Prostate gland (tissue), 2 donors: Measurements from ENCODE around the gene OR52B6. TPM values are rescaled to one million over a fixed set of nuclear protein-coding genes. Genes with fewer than 3 reads are reported as not detected.

ENCODE experiments used
- DNase-seq: peaks from one replicate; pipeline ENCODE4 v3.0.0-alpha.2; 2019; ENCODE audit warnings: low spot score
- H3K27ac ChIP-seq, 2 donors: fragments of 200-600 bp; sonication (generic); 2 replicates each; pipeline ENCODE4 v1.5.1; 2017 to 2019
- H3K27me3 ChIP-seq: fragments of 200-600 bp; sonication (generic); replicated peaks from 2 replicates; pipeline ENCODE4 v1.5.1; 2019; ENCODE audit not compliant: insufficient read depth
- H3K36me3 ChIP-seq, 2 donors: fragments of 200-600 bp; sonication (generic); 1 replicate in 1 of 2; 2 replicates in 1 of 2; pipeline versions ENCODE4 v1.5.1 to v1.8.1; 2017 to 2019
- H3K4me1 ChIP-seq: fragments of 200-600 bp; sonication (generic); replicated peaks from 2 replicates; pipeline ENCODE4 v1.5.1; 2019
- H3K4me3 ChIP-seq, 2 donors: fragments of 200-600 bp; sonication (generic); 2 replicates each; pipeline ENCODE4 v1.5.1; 2017 to 2019
- H3K9me3 ChIP-seq: fragments of 200-600 bp; sonication (generic); 2 replicates; pipeline ENCODE4 v1.5.1; 2017
- POLR2A ChIP-seq: fragments of 450-650 bp; IDR thresholded peaks from one replicate; pipeline ENCODE4 v1.6.1; 2016; ENCODE audit warnings: antibody characterized with exemption, mild to moderate bottlenecking
- POLR2AphosphoS5 ChIP-seq: sonication (generic); formaldehyde crosslinking; IDR thresholded peaks from one replicate; pipeline ENCODE4 v1.6.1; 2017; ENCODE audit warnings: antibody characterized with exemption
- WGBS: methylation state at CpG from one replicate; pipeline ENCODE4 v1.1.5; 2018; 5-methylcytosine and 5-hydroxymethylcytosine counted together
- intact Hi-C: fragments of 100-400 bp; cut with DNase I; formaldehyde crosslinking; loops from one replicate; pipeline ENCODE4 v1.14.2; 2022
- total RNA-seq, 2 donors: library from RNA; depleted of rRNA; stranded (reverse); fragments of >200 nt; gene quantifications; one replicate each; pipeline ENCODE4 v1.1.0, GENCODE V29; 2016
- TF ChIP-seq, protein P1 (sequence below), 4 experiments: fragments of 200-600 bp in 2 of 4; fragments of 450-650 bp in 2 of 4; sonication (generic) in 2 of 4; IDR thresholded peaks; 1 replicate in 3 of 4; 2 replicates in 1 of 4; pipeline ENCODE4 v1.5.1; 2016 to 2019; ENCODE audit warnings: antibody characterized with exemption in 4 of 4, mild to moderate bottlenecking in 2 of 4, moderate library complexity in 2 of 4

The OR52B6 gene
- total RNA-seq, 2 donors from 2014 or later: not detected

DNA sequence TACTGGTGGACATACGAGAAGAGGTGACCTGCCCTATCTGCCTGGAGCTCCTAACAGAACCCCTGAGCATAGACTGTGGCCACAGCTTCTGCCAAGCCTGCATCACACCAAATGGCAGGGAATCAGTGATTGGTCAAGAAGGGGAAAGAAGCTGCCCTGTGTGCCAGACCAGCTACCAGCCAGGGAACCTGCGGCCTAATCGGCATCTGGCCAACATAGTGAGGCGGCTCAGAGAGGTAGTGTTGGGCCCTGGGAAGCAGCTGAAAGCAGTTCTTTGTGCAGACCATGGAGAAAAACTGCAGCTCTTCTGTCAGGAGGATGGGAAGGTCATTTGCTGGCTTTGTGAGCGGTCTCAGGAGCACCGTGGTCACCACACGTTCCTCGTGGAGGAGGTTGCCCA, 22.6 kb downstream of the OR52B6 start:
- no peak overlapping the region for H3K27ac ChIP-seq
- H3K9me3 ChIP-seq: no peaks in the 10 kb centered on the region
- H3K4me3 ChIP-seq: no peak overlapping the region
- intact Hi-C loops: no loop called here
- no peaks in the 10 kb centered on the region for H3K27me3 ChIP-seq
- WGBS: 74% methylated on average over 8 of the region's 8 CpGs
- DNase-seq: no peak
- H3K36me3 ChIP-seq: no peaks in the 10 kb centered on the region
- no peaks in the 10 kb centered on the region for H3K4me1 ChIP-seq
- TF ChIP-seq, protein P1, sequence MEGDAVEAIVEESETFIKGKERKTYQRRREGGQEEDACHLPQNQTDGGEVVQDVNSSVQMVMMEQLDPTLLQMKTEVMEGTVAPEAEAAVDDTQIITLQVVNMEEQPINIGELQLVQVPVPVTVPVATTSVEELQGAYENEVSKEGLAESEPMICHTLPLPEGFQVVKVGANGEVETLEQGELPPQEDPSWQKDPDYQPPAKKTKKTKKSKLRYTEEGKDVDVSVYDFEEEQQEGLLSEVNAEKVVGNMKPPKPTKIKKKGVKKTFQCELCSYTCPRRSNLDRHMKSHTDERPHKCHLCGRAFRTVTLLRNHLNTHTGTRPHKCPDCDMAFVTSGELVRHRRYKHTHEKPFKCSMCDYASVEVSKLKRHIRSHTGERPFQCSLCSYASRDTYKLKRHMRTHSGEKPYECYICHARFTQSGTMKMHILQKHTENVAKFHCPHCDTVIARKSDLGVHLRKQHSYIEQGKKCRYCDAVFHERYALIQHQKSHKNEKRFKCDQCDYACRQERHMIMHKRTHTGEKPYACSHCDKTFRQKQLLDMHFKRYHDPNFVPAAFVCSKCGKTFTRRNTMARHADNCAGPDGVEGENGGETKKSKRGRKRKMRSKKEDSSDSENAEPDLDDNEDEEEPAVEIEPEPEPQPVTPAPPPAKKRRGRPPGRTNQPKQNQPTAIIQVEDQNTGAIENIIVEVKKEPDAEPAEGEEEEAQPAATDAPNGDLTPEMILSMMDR (IDR thresholded peaks at IDR 0.05): no peak
- no peak for TF ChIP-seq POLR2A
- TF ChIP-seq POLR2AphosphoS5: no peak

DNA sequence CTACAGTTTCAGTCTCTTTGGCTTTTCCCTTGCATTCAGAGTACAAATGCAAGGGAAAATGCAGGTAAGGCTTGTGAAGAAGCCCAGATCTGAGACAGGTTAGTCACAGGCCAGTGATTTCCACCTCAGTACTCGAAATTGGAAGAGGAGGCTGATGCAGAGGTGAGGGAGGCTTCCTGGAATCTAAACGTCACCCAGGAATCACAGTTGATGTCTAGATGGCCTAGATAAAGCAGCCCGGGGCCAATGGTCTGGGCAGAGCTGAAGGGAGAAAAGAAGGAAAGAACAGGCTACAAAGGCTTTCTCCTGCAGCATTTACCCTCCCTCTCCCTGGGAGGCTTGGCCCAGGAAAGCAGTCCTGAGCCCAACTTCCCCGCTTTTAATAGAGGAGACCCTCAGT, 24.2 kb downstream of the OR52B6 start:
- H3K4me1 ChIP-seq: no peaks in the 10 kb centered on the region
- no peak for TF ChIP-seq POLR2A
- no peak for TF ChIP-seq POLR2AphosphoS5
- TF ChIP-seq, protein P1 (IDR thresholded peaks at IDR 0.05): no peak
- no peak overlapping the region for H3K4me3 ChIP-seq
- H3K27ac ChIP-seq: no peak overlapping the region
- 74% methylated on average over 4 of the region's 4 CpGs for WGBS
- H3K27me3 ChIP-seq: no peaks in the 10 kb centered on the region
- DNase-seq: no peak
- H3K36me3 ChIP-seq: no peaks in the 10 kb centered on the region
- intact Hi-C loops: no loop called here
- H3K9me3 ChIP-seq: no peaks in the 10 kb centered on the region

DNA sequence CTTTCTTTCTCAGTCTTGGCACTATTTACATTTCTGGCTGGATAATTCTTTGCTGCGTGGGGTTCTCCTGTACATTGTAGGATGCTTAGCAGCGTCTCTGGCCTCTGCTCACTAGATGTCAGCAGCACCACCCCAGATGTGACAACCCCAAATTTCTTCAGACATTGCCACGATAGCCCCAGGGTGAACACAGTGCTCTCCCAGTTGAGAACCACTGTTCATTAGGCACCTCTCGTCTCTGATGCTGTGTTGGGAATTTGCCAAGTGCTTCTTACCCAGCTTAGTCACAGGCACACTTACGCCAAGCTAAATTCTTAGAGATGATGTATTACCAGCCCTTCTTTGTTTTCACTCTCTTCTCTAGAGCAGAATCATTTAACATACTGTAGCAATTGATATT, 25.2 kb downstream of the OR52B6 start:
- WGBS: 70% methylated on average over 5 of the region's 5 CpGs
- Histone ChIP-seq H3K9me3 (no peaks in the 10 kb centered on the region), H3K36me3 (no peaks in the 10 kb centered on the region), H3K27me3 (no peaks in the 10 kb centered on the region), H3K4me3 (no peak overlapping the region), H3K27ac (no peak overlapping the region), H3K4me1 (no peaks in the 10 kb centered on the region)
- no peak for DNase-seq
- TF ChIP-seq, protein P1 (IDR thresholded peaks at IDR 0.05): no peak
- no peak for TF ChIP-seq POLR2A
- no peak for TF ChIP-seq POLR2AphosphoS5
- intact Hi-C loops: no loop called here

DNA sequence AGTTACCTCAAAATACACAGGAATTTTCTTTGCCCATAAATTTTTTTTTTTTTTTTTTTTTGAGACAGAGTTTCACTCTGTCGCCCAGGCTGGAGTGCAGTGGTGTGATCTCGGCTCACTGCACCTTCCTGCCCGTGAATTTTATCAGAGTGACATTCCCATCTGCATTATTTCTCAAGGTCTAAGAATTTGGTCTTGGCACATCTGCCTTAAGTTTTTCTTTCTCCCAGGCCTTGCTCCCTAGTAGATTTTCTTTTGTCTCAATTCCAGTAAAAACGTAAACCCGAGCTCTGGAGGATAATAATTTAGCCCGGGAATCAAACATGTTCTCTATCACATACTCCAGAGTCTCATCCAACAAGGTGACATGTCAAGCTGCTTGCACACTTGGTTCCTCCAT, 28.1 kb downstream of the OR52B6 start:
- DNase-seq: no peak
- Histone ChIP-seq H3K9me3 (no peaks in the 10 kb centered on the region), H3K4me3 (no peak overlapping the region), H3K36me3 (no peaks in the 10 kb centered on the region), H3K27ac (no peak overlapping the region), H3K4me1 (no peaks in the 10 kb centered on the region), H3K27me3 (no peaks in the 10 kb centered on the region)
- 33% methylated on average over 6 of the region's 6 CpGs for WGBS
- TF ChIP-seq POLR2AphosphoS5: no peak
- TF ChIP-seq, protein P1 (IDR thresholded peaks at IDR 0.05): no peak
- no peak for TF ChIP-seq POLR2A
- intact Hi-C loops: no loop called here

DNA sequence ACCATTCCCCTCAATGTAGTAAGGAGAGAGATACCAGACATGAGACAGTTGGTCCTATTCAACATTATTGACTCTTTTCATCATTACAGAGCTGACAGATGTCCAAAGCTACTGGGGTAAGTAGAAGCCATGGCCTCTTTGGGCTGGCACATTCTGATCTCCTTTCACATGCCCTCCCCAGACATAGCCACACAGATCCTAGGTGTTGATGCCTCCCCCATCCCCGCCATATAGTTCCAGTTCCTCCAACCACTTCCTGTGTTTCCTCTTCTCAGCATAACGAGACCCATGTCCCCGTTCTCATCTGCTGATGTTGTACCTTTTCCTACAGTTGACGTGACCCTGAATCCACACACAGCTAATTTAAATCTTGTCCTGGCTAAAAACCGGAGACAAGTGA, 29.8 kb downstream of the OR52B6 start:
- Histone ChIP-seq H3K9me3 (no peaks in the 10 kb centered on the region), H3K27ac (no peak overlapping the region), H3K36me3 (no peaks in the 10 kb centered on the region), H3K4me1 (no peaks in the 10 kb centered on the region), H3K27me3 (no peaks in the 10 kb centered on the region), H3K4me3 (no peak overlapping the region)
- no peak for DNase-seq
- WGBS: 90% methylated on average over 5 of the region's 5 CpGs
- TF ChIP-seq, protein P1 (IDR thresholded peaks at IDR 0.05): no peak
- TF ChIP-seq POLR2A: no peak
- TF ChIP-seq POLR2AphosphoS5: no peak
- intact Hi-C loops: no loop called here
